GM12892 (cell line): ENCODE measurements around the gene SCAMP3.
"Not testable (repeated sequence)": the region's sequence is repeated elsewhere in the genome, so short reads cannot be mapped to it uniquely, and the experiment has no call there.

Source experiments
- DNase-seq: peaks from one replicate; pipeline ENCODE4 v3.0.0; 2011; ENCODE audit not compliant: insufficient read length
- FAIRE-seq: peaks from 2 replicates; lab custom pipeline; 2011; peaks lifted over from hg19 to GRCh38; lab: Jason Lieb, UNC
- POLR2A ChIP-seq: IDR thresholded peaks from 2 replicates; pipeline ENCODE4 v1.6.1; 2011; ENCODE audit warnings: low read depth, low read length, control low read depth
- POLR2AphosphoS5 ChIP-seq: IDR thresholded peaks from 2 replicates; pipeline ENCODE4 v1.6.1; 2011; ENCODE audit warnings: low read depth, low read length, control low read depth
- TAF1 ChIP-seq: IDR thresholded peaks from 2 replicates; pipeline ENCODE4 v1.6.1; 2011; ENCODE audit warnings: low read depth, mild to moderate bottlenecking, control low read depth, low read length, borderline replicate concordance

SCAMP3 gene

GRCh38 chr1:155228096-155228427 is 34.1 kb downstream of the SCAMP3 start:
- TF ChIP-seq POLR2AphosphoS5 (peak; percentile 7; the same call in 1 of the 2 replicates), TAF1 (no peak)
- FAIRE-seq: no peak

DNA sequence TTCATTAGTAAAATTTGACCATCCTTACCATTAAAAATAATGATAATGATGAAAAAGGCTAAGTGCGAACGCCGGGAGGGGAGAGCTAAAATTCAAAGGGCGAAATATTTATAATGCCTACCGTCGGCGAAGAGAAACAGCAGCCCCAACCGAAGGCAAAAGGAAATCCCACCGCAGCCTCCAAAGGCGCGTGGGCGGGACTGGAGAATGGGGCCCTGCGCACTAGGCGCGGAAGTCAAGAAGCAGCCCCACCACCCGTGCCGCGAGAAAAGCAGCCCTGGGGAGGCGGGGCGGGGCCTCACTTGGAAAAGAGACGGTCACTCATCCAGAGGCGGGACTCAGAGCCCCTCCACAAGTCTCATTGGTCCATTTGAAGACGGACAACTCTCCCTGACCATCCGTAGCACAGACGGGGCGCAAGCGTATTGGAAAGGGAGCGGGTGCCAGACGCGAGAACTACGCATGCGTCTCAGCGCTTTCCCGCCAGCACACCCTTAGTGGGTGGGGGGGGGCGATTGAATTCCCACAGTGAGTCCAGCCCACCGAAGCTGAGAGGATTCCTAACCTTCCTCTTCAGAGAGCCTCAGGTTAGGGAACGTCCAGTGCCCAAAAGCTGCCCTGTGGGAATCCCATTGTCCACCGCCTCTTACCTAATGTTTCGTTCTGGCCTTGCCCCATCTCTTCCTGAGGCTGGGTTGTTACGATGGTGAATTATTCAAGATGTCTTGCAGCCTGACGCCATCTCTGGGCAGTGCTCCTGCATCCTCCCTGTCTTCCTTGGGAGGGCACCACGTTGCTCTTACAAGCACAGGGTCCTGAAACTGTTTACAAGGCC is 34.7 kb downstream of the SCAMP3 start:
- peak; percentile 98 for DNase-seq
- peak; percentile 90 for TF ChIP-seq POLR2A
- peak; percentile 66 for TF ChIP-seq POLR2AphosphoS5
- TF ChIP-seq TAF1: no peak; the same call in 1 of the 2 replicates
- peak; percentile 91 for FAIRE-seq

More at GRCh38 chr1:155228096-155228427, 34.1 kb downstream of the SCAMP3 start:
- no peak for DNase-seq

- DNase-seq (no peak), FAIRE-seq (no peak)
- TF ChIP-seq POLR2A: no peak
- TF ChIP-seq POLR2AphosphoS5: no peak
- TF ChIP-seq TAF1: no peak
Measured at GRCh38 chr1:155226910-155227260, 35.3 kb downstream of the SCAMP3 start.

- peak; percentile 40 for FAIRE-seq
- TF ChIP-seq TAF1 (no peak), POLR2AphosphoS5 (no peak), POLR2A (no peak)
Measured at GRCh38 chr1:155226188-155226909, 35.8 kb downstream of the SCAMP3 start.

DNA sequence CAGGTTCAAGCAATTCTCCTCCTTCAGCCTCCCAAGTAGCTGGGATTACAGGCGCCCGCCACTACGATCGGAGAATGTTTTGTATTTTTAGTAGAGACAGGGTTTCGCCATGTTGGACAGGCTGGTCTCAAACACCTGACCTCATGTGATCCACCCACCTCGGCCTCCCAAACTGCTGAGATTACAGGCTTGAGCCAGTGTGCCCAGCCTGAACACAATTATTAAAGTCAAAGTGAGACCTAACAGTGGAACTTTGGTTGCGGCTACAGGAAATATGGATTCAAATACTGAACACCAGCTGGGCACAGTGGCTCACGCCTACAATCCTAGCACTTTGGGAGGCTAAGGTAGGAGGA is 36.8 kb downstream of the SCAMP3 start:
- FAIRE-seq: not testable (repeated sequence)

More at GRCh38 chr1:155226188-155226909, 35.8 kb downstream of the SCAMP3 start:
- DNase-seq: peak; percentile 52

DNA sequence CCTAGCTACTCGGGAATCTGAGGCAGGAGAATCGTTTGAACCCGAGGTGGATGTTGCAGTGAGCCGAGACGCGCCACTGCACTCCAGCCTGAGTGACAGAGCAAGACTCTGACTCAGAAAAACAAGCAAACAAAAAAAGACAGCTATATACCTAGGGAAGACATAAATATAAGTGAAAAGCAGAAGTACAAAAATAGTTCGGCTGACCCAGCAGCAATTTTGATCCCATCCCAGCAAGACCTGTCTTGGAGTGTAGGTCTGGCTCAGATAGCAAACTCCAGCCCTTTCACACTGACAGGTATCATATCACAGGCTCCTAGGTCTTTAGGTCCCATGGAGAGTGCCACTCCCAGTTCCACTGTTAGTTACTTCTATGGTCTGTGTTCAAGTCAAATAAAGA is 39.1 kb downstream of the SCAMP3 start:
- no peak for TF ChIP-seq TAF1
- no peak for TF ChIP-seq POLR2A
- no peak for TF ChIP-seq POLR2AphosphoS5
- FAIRE-seq (no peak), DNase-seq (no peak)

More for the DNA sequence above, 36.8 kb downstream of the SCAMP3 start:
- DNase-seq: not testable (repeated sequence)

DNA sequence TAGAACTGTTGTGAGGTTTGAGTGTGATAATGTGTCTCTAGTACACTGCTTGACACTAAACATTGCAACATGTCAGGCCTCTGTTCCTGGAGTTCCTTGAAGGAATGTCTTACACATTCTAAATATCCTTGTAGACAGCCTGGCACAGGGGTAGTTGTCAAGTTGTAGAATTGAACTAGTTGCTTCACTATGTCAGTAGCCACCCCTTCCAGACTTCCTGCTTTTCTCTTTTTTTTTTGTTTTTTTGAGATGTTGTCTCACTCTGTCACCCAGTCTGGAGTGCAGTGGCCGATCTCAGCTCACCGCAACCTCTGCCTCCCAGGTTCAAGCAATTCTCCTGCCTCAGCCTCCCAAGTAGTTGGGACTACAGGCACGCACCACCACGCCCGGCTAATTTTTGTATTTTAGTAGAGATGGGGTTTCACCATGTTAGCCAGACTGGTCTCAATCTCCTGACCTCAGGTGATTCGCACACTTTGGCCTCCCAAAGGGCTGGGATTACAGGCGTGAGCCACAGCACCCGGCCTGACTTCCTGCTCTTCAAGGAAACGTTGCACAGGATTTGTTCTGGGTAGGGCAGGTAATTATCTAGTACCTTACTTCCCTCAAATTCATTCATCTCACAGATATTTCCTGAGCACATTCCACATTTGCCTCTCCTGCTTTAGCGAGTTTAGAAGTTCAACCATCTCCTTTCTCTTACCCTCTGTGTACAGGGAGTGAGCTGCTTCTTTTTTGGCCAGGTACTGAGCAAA is 41.8 kb downstream of the SCAMP3 start:
- not testable (repeated sequence) for FAIRE-seq, DNase-seq

DNA sequence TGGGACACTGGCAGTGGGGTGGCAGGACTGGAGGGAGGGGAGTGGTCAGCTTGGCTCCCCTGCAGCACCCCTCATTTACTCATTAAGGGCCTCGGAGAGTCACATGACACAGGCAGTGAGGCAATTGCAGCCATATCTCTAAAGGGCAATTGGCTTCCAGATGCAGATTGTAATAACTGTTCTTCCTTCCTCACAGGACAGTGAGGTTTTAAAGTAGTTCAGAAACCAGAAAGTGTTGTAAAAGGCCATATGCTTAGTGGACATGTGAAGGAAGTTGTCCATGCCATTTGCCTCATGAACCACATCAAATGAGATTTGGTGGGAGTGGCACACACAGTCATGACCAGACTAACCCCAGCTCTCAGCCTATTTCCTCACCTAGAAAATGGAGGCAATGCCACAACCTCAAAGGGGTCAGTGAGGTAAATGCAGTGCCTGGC is 42.5 kb downstream of the SCAMP3 start:
- TF ChIP-seq POLR2A: no peak
- no peak for TF ChIP-seq POLR2AphosphoS5
- TF ChIP-seq TAF1: no peak
- no peak for DNase-seq
- no peak for FAIRE-seq

DNA sequence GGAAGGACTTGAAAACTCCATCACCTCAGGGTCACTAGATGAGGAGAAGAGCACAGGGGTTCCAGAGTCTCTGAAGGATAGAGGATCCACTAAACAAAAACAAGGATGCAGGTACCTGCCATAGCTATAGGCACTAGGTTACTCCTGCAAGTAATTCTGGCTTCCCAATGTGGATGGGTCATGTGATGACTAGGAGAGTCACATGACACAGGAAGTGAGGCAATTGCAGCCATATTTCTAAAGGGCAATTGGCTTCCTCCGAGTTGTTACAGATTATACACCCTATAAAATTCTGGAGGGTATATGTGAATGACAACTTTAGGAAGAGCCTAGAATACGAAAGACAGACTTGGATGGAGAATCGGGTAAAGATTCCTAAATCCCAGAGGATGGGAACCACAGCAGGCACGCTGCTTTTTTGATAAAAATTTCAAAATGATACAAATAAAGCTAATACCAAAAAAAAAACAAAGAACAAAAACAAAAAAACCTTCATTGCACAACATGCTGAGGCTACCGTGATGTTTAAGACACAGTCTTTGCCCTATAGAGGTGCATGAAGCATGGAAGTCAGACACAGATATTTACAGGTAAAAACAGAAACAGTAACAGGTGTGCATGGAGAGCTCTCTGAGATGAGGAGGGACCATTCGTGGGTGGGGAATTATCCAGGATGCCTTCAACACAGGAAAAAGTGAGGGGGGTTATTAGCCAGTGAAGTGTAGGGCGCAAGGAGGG is 43.1 kb downstream of the SCAMP3 start:
- TF ChIP-seq POLR2AphosphoS5: no peak
- TF ChIP-seq TAF1: no peak
- no peak for TF ChIP-seq POLR2A
- FAIRE-seq: no peak
- DNase-seq: no peak

DNA sequence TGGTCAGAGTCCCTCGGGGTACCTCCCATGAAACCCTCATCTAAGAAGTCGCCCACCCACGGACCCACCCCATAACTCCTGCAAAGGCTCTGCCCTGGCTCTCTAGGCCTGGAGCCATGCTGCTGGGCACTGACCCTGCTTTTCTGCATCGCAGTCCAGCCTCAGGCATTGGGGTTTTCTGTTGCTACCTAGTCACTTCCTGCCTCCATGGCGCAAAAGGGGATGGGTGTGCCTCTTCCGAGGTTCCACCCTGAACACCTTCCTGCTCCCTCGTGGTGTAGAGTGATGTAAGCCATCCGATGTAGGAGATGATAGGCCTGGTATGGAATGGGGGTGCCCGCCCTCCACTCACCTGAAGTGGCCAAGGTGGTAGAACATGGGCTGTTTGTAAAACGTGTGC is 47.5 kb downstream of the SCAMP3 start:
- FAIRE-seq: not testable (repeated sequence)

GRCh38 chr1:155212051-155212440 is 50.1 kb downstream of the SCAMP3 start:
- DNase-seq, FAIRE-seq: not testable (repeated sequence)

More for the DNA sequence above, 47.5 kb downstream of the SCAMP3 start:
- not testable (repeated sequence) for DNase-seq

DNA sequence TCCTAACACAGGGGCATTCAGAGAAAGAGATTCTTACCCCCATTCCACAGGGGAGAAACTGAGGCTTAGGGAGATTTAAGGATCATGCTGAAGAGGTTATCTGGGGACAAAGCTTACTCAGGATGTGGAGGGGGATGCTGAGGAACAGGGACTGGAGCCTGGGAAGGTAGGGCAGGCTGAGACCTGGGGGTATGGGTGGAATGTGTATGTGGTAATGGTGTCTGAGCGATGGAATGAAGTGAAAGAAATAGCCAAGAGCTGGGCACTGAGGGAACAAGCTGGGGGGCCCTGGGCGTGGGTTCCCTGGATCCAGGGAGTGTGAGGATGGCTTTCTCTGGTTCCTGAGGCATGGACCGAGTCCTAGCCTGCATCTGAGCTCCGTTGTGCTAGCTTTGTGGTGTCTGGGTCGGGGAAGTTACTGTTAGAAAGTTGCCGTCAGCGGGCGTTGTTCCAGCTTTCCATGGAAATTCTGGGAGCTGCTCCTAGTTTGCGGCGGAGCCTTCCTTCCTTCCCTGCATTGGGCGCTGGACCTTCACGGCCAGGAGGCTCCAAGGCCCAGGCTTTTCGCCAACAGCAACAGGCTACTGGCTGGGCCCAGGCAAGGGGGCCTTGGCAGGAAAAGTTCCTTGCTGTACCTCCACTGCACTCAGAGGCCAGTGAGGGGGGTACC is 50.6 kb downstream of the SCAMP3 start:
- DNase-seq, FAIRE-seq: not testable (repeated sequence)
